T-helper 1 cell (primary cell): ENCODE results near the gene MT1HL1.
"Not testable (repeated sequence)": the region's sequence is repeated elsewhere in the genome, so short reads cannot be mapped to it uniquely, and the experiment has no call there.

ENCODE experiments used
- DNase-seq, 5 donors: peaks; one replicate each; pipeline ENCODE4 v3.0.0-alpha.2; 2012 to 2020

The MT1HL1 gene

DNA sequence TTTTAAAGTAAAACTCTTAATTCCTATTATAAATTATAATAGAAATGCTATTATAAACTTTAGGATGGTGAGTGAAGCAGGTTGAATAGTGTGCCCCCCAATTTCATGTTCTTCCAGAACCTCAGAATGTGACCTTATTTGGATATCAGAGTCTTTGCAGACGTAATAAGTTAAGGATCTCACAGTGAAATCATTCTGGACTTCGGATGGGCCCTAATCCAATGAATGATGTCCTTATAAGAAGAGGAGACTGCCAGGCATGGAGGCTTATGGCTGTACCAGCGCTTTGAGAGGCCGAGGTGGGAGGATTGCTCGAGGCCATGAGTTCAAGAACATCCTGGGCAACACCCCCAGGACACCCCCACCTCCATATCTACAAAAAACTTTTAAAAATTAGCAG lies 9.4 kb upstream of the MT1HL1 start:
- no peak for DNase-seq

DNA sequence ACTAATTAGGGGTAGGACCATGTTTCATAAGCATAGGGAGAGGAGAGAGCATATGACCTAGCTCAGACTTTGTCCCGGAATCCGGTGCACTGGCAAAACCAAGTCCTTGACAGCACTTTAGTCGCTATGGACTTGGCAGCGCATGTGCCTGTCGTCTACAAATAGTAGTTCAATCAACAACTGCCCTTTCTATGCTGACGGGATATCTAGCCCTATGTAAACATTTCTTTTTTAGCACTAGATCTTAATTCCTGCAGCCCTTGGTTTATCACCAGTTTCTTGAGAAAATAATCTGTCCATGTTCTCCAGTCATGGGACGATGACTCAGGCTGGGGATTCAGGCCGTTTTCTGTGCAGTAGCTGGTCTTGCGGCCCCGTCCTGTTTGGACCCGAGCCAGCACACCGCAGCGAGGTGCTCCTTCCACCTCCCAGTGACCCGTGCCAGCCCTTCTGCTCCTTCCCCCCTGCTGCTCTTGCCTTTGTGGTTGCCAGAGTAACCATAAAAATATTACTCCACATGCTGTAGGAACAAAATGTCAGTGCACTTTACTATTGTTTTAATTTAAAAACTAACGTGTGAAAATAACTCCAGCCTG lies 8.6 kb upstream of the MT1HL1 start:
- DNase-seq = no peak

DNA sequence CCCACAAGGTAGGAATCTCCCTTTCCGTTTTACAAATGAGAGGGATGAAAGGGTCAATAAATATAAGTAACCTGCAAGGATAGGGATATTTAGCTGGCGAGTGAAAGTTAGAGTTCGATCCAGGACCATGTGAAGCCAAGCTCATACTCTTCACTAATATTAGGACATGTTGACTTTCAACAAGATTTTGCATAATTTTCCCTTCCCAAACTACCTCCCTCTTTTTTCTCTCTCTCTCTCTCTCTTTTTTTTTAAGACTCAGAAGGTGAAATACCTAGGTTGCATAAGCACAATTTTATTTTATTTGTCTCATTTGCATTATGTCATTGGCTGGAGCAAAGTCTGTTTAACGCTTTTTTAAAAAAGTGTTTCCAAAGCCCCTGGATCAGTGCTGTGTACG lies 8.1 kb upstream of the MT1HL1 start:
- DNase-seq = no peak

DNA sequence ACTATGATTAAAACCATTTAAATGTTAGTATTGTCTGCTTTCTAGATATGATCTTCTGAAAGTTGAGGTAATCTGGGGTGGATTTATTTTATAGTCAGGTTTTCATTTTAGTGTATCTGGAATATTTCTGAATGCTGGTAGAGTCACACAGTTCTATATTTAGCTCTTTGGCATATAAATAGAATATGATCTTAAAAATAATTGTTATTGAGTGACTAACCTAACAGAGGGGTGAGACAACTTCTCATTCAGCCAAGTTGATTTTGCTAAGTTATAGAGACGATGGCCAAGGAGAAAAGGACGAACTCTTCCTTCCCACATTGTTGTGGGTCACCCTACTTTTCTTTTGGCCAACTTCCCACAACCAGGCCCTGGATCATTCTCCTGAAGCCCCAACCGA lies 7.2 kb upstream of the MT1HL1 start:
- DNase-seq = no peak

DNA sequence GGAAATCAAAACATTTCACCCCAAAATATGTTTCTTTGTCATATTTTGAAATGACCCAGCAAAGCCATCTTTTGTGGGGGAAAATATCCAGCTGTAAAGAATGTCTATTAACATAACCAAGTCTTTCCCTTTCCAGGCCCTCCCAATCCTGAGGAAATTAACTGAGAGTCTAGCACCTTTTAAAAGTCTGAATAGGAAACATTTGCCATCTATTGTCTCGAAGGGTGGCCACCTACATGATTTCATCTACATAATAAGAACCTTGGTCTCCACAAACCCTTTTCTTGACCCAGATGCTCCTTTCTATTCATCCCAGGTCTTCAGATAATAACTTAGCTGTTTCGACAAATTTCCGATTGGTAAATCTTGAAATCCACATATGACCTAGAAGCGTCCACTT lies 5.4 kb upstream of the MT1HL1 start:
- no peak for DNase-seq

DNA sequence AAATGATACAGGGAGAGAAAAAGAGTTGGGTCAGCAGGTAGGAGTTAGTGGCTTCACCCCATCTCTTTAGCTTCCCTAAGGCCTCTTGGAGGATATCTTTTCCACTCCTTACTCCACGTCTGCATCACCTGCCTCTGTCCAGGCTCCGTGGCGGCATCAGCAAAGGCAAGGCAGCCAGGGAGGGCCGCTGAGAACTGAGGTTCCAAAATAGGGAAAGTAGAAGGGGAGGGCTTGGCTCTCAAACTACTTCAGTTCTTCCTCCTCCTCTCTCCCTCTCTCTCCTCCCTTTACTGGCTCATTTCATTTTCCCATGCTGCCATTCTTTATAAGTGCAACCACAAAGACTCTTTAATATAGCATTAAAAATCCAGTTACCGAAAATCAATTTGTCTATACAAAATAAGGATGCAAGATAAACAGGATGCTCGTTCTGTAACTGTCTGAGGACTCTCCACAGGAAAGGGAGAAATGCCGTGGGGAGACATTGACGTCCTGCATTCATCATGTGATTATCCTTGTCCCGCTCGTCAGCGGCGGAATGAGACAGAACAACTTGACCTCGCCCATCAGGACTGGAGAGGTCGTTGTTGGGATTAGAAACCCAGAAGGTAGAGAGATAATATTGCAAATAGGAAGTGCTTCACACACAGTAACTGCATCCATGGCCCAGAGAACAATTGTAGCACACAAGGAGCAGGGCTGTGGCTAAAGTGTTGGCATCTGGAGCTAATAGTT lies 3.1 kb upstream of the MT1HL1 start:
- DNase-seq = no peak

DNA sequence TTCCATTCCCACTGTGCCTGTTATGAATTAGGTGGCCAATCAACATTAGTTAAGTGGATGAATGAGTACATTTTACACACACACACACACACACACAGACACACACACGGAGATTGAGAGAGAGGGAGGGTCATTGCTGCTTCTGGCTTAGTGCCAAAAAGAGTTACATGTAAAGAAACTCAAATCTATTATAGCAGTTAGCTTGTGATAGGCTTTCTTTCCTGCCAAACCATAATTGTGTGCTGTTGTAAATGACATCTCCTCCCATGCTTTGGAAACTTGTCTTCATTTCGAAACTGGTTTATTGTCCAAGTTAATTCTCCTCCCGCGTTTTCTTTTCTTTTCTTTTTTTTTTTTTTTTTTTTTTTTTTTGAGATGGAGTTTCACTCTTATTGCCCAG lies 1.4 kb upstream of the MT1HL1 start:
- no peak for DNase-seq

DNA sequence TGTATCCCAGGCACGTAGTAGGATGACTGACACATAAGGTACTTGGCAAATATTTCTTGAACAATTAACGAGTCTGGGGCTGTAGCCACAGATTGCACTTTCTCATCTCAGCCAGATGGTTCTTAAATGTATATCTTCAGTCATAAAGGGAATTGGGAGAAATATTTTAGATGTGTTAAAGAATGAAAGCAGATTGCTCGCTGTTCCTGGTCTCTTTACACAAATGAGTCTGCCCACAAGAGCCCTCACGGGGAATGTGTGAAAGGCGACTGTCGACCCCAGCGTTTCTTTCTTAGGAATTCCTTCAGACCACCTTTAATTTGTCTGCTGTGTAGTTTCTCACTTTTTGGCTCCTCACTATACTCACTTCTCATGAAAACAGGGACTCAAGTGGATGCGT lies 725 bp downstream of the MT1HL1 start:
- DNase-seq = no peak

DNA sequence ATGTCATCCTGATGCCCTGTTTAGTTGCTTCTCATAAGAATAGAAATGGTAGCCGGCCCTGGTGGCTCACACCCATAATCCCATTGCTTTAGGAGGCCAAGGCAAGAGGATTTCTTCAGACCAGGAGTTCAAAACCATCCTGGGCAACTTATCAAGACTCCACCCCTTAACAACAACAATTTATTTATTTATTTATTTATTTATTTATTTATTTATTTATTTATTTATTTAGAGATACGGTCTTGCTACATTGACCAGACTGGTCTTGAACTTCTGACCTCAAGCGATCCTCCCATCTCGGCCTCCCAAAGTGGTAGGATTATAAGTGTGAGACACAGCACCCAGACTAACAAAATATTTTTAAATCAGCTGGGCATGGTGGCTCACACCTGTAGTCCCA lies 4.0 kb downstream of the MT1HL1 start:
- DNase-seq = no peak

DNA sequence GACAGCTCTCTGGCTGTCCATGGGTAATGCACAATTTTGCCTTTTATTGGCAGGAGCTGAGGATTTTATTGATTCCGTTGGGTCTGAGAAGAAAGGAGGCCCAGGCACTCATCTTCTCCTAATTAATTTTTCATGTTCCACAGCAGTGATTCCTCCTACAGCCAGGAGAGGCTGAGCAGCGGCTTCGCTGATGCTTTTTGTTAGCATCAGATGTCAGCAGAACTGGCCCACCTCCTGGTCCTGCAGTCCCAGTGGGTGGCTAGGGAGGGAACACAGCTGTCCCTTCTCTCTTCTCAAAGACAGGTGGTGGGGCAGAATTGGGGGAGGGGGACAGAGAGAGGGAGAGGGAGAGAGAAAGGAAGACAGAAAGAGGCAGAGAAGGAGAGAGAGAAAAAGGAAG lies 5.7 kb downstream of the MT1HL1 start:
- no peak for DNase-seq

DNA sequence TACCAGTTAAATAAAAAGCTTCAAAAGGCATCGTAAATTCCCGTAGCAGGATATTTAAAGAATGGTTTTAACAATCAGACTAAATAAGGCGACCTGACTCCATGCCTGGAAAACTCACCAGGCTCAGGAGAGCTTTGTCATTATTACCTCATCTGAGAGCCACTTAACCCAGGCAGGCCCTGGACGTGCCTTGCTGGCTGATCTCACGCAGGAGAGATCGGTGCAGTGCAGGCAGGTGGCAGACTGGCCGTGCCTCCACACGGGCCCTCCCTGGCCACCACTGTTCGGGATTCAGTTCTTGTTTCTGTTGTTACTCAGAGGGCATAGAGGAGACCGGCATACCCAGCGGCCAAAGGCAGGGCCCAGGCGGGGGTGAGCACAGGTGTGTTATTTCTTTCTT lies 6.4 kb downstream of the MT1HL1 start:
- no peak for DNase-seq

DNA sequence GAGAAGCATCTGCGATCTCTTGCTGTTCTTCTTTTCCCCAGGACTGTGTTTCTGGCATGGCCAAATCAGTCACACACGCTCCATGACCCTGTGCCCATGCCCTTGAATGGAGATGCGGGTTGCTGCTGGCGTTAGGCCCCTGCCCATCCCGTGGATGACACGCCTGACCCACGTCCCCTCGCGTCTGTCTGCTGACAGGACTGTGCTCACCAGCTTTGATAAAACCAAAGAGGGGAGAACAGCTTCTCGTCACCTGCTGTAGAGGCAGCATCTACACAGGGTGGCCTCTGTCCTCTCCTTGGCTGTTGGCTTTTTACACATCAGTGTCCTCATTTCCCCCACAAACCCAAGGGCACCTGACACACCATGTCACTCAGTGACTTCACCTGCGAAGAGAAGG lies 6.9 kb downstream of the MT1HL1 start:
- no peak for DNase-seq

DNA sequence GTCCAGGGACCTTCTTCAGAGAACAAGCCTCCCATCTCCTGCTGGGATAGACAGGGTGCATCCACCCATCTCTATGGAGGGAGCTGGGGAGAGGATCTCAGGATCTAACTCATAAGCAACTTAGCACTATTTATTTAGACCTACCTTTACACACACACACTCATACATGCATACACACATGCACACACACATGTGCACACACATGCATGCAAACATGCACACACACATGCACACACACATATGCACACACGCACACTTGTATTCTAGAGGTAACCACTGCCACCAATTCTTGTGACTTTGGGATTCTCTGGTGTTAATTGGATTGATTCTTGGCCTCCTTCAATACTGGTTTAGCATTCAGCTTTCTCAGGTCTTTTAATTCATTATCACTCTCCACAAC lies 9.8 kb downstream of the MT1HL1 start:
- DNase-seq = no peak

DNA sequence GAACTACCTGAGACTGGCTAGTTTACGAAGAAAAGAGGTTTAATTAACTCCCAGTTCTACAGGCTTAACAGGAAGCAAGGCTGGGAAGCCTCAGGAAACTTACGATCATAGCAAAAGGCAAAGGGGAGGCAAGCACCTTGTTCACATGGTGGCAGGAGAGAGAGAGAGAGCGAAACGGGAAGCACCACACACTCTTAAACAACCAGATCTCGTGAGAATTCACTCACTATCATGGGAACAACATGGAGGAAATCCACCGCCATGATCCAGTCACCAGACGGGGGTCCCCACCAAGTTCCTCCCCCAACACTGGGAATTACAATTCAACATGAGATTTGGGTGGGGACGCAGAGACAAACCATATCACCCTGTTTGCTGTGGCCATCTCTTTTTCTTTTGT lies 11.8 kb downstream of the MT1HL1 start:
- no peak for DNase-seq

DNA sequence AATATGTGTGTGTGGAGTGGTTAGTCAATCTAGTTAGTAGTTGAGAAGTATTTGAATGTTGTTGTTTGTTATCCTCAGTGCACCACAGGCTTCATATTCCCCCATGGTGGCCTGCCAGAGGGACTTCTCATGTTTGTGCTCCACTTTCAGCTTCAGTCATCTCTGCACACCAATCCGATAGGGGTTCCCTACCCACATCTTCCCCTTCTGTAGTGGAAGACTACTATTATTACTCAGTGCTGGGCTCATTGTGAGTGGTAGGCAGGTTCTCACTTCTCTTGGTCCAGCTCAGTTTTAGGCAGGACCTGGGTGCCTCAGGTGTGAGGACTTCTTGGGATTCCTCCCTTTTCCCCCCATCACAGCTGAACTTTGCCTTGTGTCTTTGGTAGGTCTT lies 14.2 kb downstream of the MT1HL1 start:
- no peak for DNase-seq

DNA sequence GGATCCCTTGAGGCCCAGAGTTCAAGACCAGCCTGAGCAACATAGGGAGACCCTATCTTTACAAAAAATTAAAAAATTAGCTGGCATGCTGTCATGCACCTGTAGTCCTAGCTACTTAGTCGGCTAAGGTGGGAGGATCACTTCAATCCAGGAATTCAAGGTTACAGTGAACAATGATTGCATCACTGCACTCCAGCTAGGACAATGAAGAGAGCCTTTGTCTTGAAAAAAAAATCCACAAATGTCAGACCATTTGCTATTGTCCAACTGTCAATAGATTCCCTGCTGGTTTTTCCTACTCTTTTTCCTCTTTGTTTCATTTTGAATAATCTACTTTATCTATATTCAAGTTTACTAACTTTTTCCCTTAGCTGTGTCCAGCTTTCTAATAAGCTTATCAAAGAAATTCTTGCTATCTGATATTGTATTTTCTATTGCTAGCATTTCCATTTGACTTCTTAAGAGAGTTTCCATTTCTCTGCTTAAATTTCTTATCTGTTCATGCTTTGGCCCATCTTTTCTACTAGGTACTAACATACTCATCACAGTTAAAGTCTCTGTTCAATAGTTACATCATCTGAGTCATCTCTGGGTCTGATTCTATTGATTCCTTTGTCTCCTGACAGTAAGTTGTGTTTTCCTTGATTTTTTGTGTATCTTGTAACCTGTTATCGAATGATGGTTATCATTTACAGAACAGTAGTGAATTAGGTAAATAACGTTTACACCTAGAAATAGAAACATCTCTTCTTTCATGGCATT lies 14.8 kb downstream of the MT1HL1 start:
- DNase-seq = no peak

DNA sequence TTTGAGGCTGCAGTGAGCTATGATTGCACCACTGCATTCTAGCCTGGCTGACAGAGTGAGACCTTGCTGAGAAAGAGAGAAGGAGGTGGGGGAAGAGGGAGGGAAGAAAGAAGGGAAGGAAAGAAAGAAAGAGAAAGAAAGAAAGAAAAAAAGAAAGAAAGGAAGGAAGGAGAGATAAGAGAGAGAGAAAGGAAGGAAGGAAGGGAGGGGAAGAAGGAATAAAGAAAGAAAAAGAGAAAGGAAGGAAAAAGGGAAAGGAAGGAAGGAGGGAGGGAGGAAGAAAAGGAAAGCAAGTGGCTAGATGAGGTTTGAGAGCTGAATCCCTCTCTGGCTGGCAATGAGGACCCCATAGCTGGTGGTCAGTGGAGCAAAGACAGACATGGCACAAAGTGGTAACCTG lies 20.4 kb downstream of the MT1HL1 start:
- DNase-seq = no peak

DNA sequence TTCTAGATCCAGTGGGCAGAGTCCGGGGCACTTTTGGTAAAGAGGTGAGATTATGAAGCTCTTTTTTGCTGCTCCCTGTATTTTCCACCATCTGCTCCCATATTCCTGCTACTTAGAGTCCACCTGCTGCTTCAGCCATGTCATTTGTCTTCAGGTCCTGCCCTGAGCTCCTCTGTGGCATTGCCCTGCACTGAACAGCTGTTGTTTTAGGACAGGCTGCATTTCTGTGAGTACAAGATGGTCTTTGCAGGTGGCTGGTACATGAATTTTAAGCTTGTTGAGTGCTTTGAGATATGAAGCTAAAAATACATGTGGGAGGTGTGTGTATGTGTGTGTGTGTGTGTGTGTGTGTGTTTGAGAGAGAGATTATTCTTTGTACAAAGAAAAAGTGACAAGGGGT lies 21.9 kb downstream of the MT1HL1 start:
- DNase-seq = no peak

DNA sequence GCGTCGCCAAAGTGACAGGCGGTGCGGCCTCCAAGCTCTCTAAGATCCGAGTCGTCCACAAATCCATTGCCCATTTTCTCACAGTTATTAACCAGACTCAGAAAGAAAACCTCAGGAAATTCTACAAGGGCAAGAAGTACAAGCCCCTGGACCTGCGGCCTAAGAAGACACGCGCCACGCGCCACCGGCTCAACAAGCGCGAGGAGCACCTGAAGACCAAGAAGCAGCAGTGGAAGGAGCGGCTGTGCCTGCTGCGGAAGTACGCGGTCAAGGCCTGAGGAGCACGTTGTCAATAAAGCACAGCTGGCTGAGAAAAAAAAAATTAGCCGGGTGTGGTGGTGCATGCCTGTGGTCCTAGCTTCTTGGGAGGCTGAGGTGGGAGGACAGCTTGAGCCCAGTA lies 22.8 kb downstream of the MT1HL1 start:
- DNase-seq = not testable (repeated sequence)

DNA sequence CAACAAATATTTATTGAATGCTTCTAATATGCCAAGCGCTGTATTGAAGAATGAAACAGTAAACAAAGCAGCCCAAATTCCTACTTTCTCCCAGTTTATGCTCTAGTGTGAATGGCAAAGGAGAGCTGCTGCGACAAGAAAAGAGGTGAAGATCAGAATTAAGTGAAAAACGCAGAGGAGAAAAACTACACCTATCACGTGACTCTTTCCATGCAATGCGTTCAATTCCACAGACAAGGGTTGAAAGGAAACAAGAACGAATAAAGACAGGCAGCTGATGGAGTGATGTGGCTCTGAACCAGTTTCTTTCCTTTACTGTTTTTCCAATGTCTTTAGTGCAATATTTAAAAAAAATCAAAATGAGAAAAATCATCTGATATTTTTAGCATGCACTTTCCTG lies 23.6 kb downstream of the MT1HL1 start:
- DNase-seq = no peak

DNA sequence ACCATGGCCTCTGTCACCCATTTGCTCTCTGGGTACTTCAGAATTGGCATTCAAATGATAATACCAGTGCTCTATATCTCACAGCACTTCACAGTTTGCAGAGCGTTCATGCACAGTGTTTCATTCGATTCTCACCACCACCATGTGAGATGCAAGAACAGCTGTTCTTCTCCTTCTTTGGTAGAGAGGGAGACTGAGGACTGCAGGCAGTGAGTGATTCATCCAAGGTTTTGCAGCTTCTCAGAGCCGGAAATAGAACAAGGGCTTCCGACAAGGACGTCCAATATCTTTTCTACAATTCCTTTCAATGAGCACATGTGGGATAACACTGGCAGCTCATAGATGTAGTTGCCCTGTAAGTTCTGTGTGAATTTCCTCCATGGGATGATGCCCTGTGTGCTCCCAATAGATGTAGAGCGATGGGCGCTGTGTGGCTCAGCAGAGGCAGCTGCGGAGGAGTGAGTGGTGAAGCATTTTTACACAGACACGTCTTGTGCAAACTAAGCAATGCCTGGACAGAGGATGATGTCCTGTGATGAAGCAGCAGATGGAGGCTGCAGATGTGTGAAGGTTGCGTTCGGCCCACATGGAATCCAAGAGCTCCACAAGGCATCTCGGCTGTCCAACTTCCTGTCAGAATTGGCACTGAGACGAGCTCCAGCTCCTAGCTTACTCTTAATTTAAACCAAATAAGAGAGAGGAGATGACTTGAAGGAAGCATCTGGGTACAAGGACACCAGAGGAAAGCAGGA lies 24.9 kb downstream of the MT1HL1 start:
- no peak for DNase-seq

DNA sequence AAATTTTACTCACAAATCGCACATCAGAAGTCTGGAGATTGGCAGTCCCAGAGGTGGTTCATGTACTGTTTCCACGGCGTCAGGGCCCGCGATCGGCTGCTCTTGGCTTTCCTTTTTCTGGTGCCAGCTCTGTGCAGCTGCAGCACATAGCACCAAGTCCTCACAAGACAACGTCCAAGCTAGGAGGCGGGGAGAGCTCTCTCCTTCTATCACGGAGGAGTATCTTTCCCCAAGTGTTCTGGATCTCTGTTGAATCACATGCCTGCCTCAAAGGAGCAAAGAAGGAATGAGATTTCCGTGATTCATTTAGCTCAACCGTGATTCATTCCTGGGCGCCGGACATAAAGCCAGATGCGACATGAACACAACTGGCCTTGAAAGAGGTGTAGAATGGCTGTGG lies 25.5 kb downstream of the MT1HL1 start:
- no peak for DNase-seq

DNA sequence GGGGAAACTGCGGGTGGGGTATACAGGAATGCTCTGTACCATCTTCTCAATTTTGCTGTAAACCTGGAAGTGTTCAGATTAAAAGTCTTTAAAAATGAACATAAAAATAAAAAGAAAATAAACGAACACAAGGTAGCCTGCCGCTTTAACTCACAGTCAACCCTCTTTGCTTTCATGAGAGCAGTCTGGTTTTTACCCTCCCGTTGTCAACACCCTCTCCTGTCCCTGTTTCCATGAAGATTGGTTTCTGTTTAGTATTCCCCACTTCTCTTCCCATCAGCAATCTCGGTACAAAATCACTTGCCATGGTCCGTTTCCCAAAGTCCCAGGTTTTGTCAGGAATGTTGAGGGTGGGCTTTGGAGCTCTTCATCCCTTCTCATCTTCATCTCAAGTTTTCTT lies 28.8 kb downstream of the MT1HL1 start:
- DNase-seq = no peak

DNA sequence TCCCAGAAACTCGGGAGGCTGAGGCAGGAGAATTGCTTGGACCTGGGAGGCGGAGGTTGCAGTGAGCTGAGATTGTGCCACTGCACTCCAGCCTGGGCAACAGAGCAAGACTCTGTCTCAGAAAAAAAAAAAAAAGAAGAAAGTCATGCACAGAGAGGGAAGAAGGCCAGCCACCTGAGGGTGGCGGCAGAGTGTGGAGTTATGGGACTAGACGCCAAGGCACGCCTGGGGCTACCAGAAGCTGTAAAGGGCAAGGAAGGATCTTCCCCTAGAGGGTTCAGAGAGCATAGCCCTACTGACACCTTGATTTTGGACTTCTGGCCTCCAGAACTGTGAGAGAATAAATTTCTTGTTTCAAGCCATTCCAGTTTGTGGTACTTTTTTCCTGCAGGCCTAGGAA lies 30.2 kb downstream of the MT1HL1 start:
- DNase-seq = not testable (repeated sequence)
